Liver (tissue), 9 donors: Measurements from ENCODE around the gene SLC7A6OS. TPM values are rescaled to one million over a fixed set of nuclear protein-coding genes. Genes with fewer than 3 reads are reported as not detected.

Experiments used
- DNase-seq: peaks from one replicate; pipeline ENCODE4 v3.0.0-alpha.2; 2017; ENCODE audit warnings: low spot score
- H3K27ac ChIP-seq, 2 donors: one replicate each; pipeline ENCODE4 v1.7.0; 2013; ENCODE audit warnings: inconsistent platforms in 2 of 2, low read length in 2 of 2, control low read depth in 1 of 2, low read depth in 1 of 2, mild to moderate bottlenecking in 1 of 2
- H3K27me3 ChIP-seq, 4 donors: one replicate each; pipeline versions ENCODE4 v1.6.1 to v1.7.0; 2013; ENCODE audit warnings: low read length in 3 of 4, inconsistent platforms in 1 of 4, mild to moderate bottlenecking in 1 of 4, moderate library complexity in 1 of 4; ENCODE audit not compliant: control insufficient read depth in 4 of 4, insufficient read depth in 4 of 4
- H3K36me3 ChIP-seq, 4 donors: one replicate each; pipeline versions ENCODE4 v1.6.1 to v1.7.0; 2013; ENCODE audit warnings: low read length in 3 of 4, mild to moderate bottlenecking in 3 of 4, low read depth in 1 of 4, moderate library complexity in 1 of 4; ENCODE audit not compliant: control insufficient read depth in 4 of 4, insufficient read depth in 3 of 4
- H3K4me1 ChIP-seq, 4 donors: one replicate each; pipeline versions ENCODE4 v1.6.1 to v1.7.0; 2013; ENCODE audit warnings: low read length in 3 of 4, mild to moderate bottlenecking in 3 of 4, moderate library complexity in 1 of 4; ENCODE audit not compliant: control insufficient read depth in 4 of 4, insufficient read depth in 4 of 4
- H3K4me3 ChIP-seq, 3 donors: one replicate each; pipeline versions ENCODE4 v1.6.1 to v1.7.0; 2013; ENCODE audit warnings: low read length in 3 of 3, control low read depth in 1 of 3, low read depth in 1 of 3, mild to moderate bottlenecking in 1 of 3
- H3K9ac ChIP-seq, 2 donors: one replicate each; pipeline ENCODE4 v1.7.0; 2013; ENCODE audit warnings: low read length in 2 of 2, mild to moderate bottlenecking in 2 of 2, moderate library complexity in 2 of 2, control low read depth in 1 of 2, low read depth in 1 of 2
- H3K9me3 ChIP-seq, 4 donors: one replicate each; pipeline versions ENCODE4 v1.6.1 to v1.7.0; 2013; ENCODE audit warnings: low read length in 3 of 4; ENCODE audit not compliant: control insufficient read depth in 4 of 4
- CTCF ChIP-seq: fragments of 150-350 bp; IDR thresholded peaks from 2 replicates; pipeline ENCODE4 v1.5.1; 2017; ENCODE audit warnings: improper control_type of control experiment, low read depth, low read length; ENCODE audit not compliant: missing input control
- EGR1 ChIP-seq, 2 donors: IDR thresholded peaks; 2 replicates each; pipeline ENCODE4 v1.6.1; 2016 to 2018; ENCODE audit warnings: antibody characterized with exemption in 2 of 2, low read depth in 2 of 2
- FOXA1 ChIP-seq: IDR thresholded peaks from 2 replicates; pipeline ENCODE4 v1.6.1; 2016; ENCODE audit warnings: antibody characterized with exemption
- FOXA2 ChIP-seq: IDR thresholded peaks from 2 replicates; pipeline ENCODE4 v1.6.1; 2016; ENCODE audit warnings: antibody characterized with exemption
- GABPA ChIP-seq, 2 donors: IDR thresholded peaks in 1 of 2; conservative IDR thresholded peaks in 1 of 2; 2 replicates each; pipeline ENCODE4 v1.6.1; 2016; ENCODE audit warnings: antibody characterized with exemption in 2 of 2, mild to moderate bottlenecking in 1 of 2, moderate library complexity in 1 of 2
- HNF4A ChIP-seq, 2 donors: conservative IDR thresholded peaks; 2 replicates each; pipeline ENCODE4 v1.6.1; 2016; ENCODE audit warnings: antibody characterized with exemption in 2 of 2, mild to moderate bottlenecking in 2 of 2
- HNF4G ChIP-seq: IDR thresholded peaks from 2 replicates; pipeline ENCODE4 v1.6.1; 2016; ENCODE audit warnings: antibody characterized with exemption
- JUND ChIP-seq, 2 donors: IDR thresholded peaks; 2 replicates each; pipeline ENCODE4 v1.6.1; 2016; ENCODE audit warnings: antibody characterized with exemption in 2 of 2
- MAX ChIP-seq: IDR thresholded peaks from 2 replicates; pipeline ENCODE4 v1.6.1; 2016; ENCODE audit warnings: antibody characterized with exemption
- RAD21 ChIP-seq, 2 donors: IDR thresholded peaks; 2 replicates each; pipeline ENCODE4 v1.6.1; 2016; ENCODE audit warnings: antibody characterized with exemption in 2 of 2, mild to moderate bottlenecking in 2 of 2
- REST ChIP-seq: IDR thresholded peaks from 2 replicates; pipeline ENCODE4 v1.6.1; 2016; ENCODE audit warnings: antibody characterized with exemption, mild to moderate bottlenecking
- RXRA ChIP-seq, 2 donors: IDR thresholded peaks; 2 replicates each; pipeline ENCODE4 v1.6.1; 2017 to 2018; ENCODE audit warnings: antibody characterized with exemption in 2 of 2, mild to moderate bottlenecking in 1 of 2
- SP1 ChIP-seq: IDR thresholded peaks from 2 replicates; pipeline ENCODE4 v1.6.1; 2018; ENCODE audit warnings: antibody characterized with exemption, mild to moderate bottlenecking
- TAF1 ChIP-seq: conservative IDR thresholded peaks from 2 replicates; pipeline ENCODE4 v1.6.1; 2016; ENCODE audit warnings: antibody characterized with exemption, mild to moderate bottlenecking
- YY1 ChIP-seq: IDR thresholded peaks from 2 replicates; pipeline ENCODE4 v1.6.1; 2016; ENCODE audit warnings: antibody characterized with exemption, mild to moderate bottlenecking
- ZBTB33 ChIP-seq: IDR thresholded peaks from 2 replicates; pipeline ENCODE4 v1.6.1; 2016; ENCODE audit warnings: antibody characterized with exemption
- WGBS: extraction: QIAGEN DNeasy Blood & Tissue Kit; methylation state at CpG from one replicate; pipeline ENCODE4 v1.1.7; 2013; 5-methylcytosine and 5-hydroxymethylcytosine counted together
- polyA plus RNA-seq, 2 donors: library from polyadenylated mRNA; stranded (reverse) in 1 of 2; unstranded in 1 of 2; fragments of 200-250 nt in 1 of 2; fragments of >200 nt in 1 of 2; fragmentation: Nextera tagmentation in 1 of 2; extraction: Ambion mirVana in 1 of 2; gene quantifications; one replicate each; pipeline versions ENCODE4 v1.2.1 to v1.2.3, GENCODE V29; 2013 to 2015
- total RNA-seq, 2 donors: library from RNA; depleted of rRNA; stranded (reverse); fragments of >200 nt; gene quantifications; one replicate each; pipeline ENCODE4 v1.2.3, GENCODE V29; 2014
- donor health status: healthy.
- donor health status: healthy.
- donor health status: healthy.
- donor health status: healthy.
- donor health status: healthy.

SLC7A6OS gene
- total and polyA plus RNA-seq, 4 donors, result 2.6 to 8.3 (median 5.5) TPM

- no peak for TF ChIP-seq REST
- no peak for TF ChIP-seq FOXA1
- no peak for TF ChIP-seq EGR1 (IDR thresholded peaks at IDR 0.05; ENCODE audit: low read depth in 2 of 2)
- TF ChIP-seq MAX, result no peak
- no peak for TF ChIP-seq FOXA2
Observed at GRCh38 chr16:68257251-68257905, 53.4 kb downstream of the SLC7A6OS start (continued).

GRCh38 chr16:68255712-68256111, 55.0 kb downstream of the SLC7A6OS start:
- WGBS, result 95% methylated on average over 18 of the region's 18 CpGs
- no peak for DNase-seq
- TF ChIP-seq MAX, result no peak
- TF ChIP-seq TAF1, result no peak
- TF ChIP-seq FOXA2, result no peak
- TF ChIP-seq HNF4G, result no peak
- TF ChIP-seq ZBTB33, result no peak
- no peak for TF ChIP-seq CTCF
- no peak for TF ChIP-seq YY1
- no peak for TF ChIP-seq RXRA (IDR thresholded peaks at IDR 0.05)
- no peak for TF ChIP-seq GABPA (IDR thresholded peaks at IDR 0.05 in 1 of 2, conservative IDR thresholded peaks at IDR 0.05 in 1 of 2)
- no peak for TF ChIP-seq SP1
- TF ChIP-seq HNF4A (conservative IDR thresholded peaks at IDR 0.05), result no peak
- no peak for TF ChIP-seq EGR1 (IDR thresholded peaks at IDR 0.05; ENCODE audit: low read depth in 2 of 2)
- no peak for TF ChIP-seq JUND (IDR thresholded peaks at IDR 0.05)
- TF ChIP-seq FOXA1, result no peak
- TF ChIP-seq RAD21 (IDR thresholded peaks at IDR 0.05), result no peak
- no peaks in the 10 kb centered on the region for H3K4me1 ChIP-seq
- peaks cover 12 to 34% (median 27%) of the 10 kb centered on the region in 4 donors for H3K36me3 ChIP-seq
- no peaks in the 10 kb centered on the region for H3K9me3 ChIP-seq
- no peaks in the 10 kb centered on the region for H3K27me3 ChIP-seq
- no peak overlapping the region for H3K27ac ChIP-seq
- H3K4me3 ChIP-seq, result no peak overlapping the region
- H3K9ac ChIP-seq, result no peak overlapping the region
